HepG2 (cell line): ENCODE measurements around the gene BTD. TPM values are rescaled to one million over a fixed set of nuclear protein-coding genes. Genes with fewer than 3 reads are reported as not detected.

Experiments used
- ATAC-seq: fragments of 200-7000 bp; cut with Tn5 transposase; 3 replicates; pipeline ENCODE4 v1.9.1; 2020; ENCODE audit warnings: mild to moderate bottlenecking, moderate library complexity
- BruUV-seq: library from RNA; stranded (reverse); fragments of 400-500 nt; replicated peaks from 2 replicates; lab custom pipeline; 2021; lab: Mats Ljungman, UMichigan
- CTCF ChIA-PET: fragments of 300-600 bp; formaldehyde crosslinking; extraction: SDS; loops from one replicate; lab custom pipeline; 2021; ENCODE audit warnings: low total read pairs, inconsistent platforms, low intra/inter-chr PET ratio; lab: Yijun Ruan, JAX
- POLR2A ChIA-PET: fragments of 350-600 bp; sonication (Branson Sonifier 250); formaldehyde crosslinking; loops from one replicate; lab custom pipeline; 2020; ENCODE audit warnings: antibody characterized with exemption, inconsistent platforms; lab: Yijun Ruan, JAX
- DNase-seq: peaks from one replicate; pipeline ENCODE4 v3.0.0-alpha.2; 2015; ENCODE audit warnings: low spot score
- FAIRE-seq: peaks from 3 replicates; lab custom pipeline; 2011; peaks lifted over from hg19 to GRCh38; lab: Jason Lieb, UNC
- H2AFZ ChIP-seq: one replicate; pipeline ENCODE4 v1.6.1; 2011; ENCODE audit warnings: low read length, inconsistent platforms
- H3K27ac ChIP-seq: fragments of 300-600 bp; 3 replicates; pipeline ENCODE4 v1.8.0; 2011; ENCODE audit warnings: mixed run types, mild to moderate bottlenecking, mixed read lengths, low read length, inconsistent platforms; ENCODE audit not compliant: insufficient read depth; ENCODE audit errors: extremely low read length
- H3K27me3 ChIP-seq, 2 experiments: fragments of 200-600 bp in 1 of 2; 2 replicates in 1 of 2; 3 replicates in 1 of 2; pipeline versions ENCODE4 v1.6.0 to v1.8.0; 2011; ENCODE audit warnings: low read length in 2 of 2, mild to moderate bottlenecking in 2 of 2, moderate library complexity in 2 of 2, inconsistent platforms in 1 of 2; ENCODE audit not compliant: insufficient read depth in 2 of 2, control insufficient read depth in 1 of 2
- H3K36me3 ChIP-seq, 2 experiments: fragments of 200-600 bp in 1 of 2; replicated peaks in 1 of 2; 2 replicates in 1 of 2; 3 replicates in 1 of 2; pipeline versions ENCODE4 v1.5.1 to v1.8.0; 2011; ENCODE audit warnings: low read length in 2 of 2, inconsistent platforms in 1 of 2; ENCODE audit not compliant: insufficient read depth in 2 of 2, control insufficient read depth in 1 of 2
- H3K4me1 ChIP-seq: 2 replicates; pipeline ENCODE4 v1.5.1; 2012; ENCODE audit warnings: low read length, inconsistent platforms; ENCODE audit not compliant: insufficient read depth
- H3K4me2 ChIP-seq: 2 replicates; pipeline ENCODE4 v1.6.0; 2011; ENCODE audit warnings: low read depth, low read length, inconsistent platforms
- H3K4me3 ChIP-seq, 3 experiments: fragments of 200-600 bp in 1 of 3; sonication (generic), shearing (Covaris generic) in 1 of 3; replicated peaks in 1 of 3; 2 replicates each; pipeline ENCODE4 v1.5.1; 2011 to 2016; ENCODE audit warnings: low read length in 3 of 3, inconsistent platforms in 2 of 3, low read depth in 2 of 3, mild to moderate bottlenecking in 2 of 3, control low read depth in 1 of 3, mixed read lengths in 1 of 3; ENCODE audit not compliant: insufficient read depth in 1 of 3
- H3K79me2 ChIP-seq: one replicate; pipeline ENCODE4 v1.6.1; 2011; ENCODE audit warnings: low read length, inconsistent platforms; ENCODE audit not compliant: insufficient read depth
- H3K9ac ChIP-seq: 2 replicates; pipeline ENCODE4 v1.6.0; 2011; ENCODE audit warnings: mild to moderate bottlenecking, low read depth, low read length, inconsistent platforms; ENCODE audit not compliant: insufficient read depth
- H3K9me3 ChIP-seq: 2 replicates; pipeline ENCODE4 v1.5.1; 2012; ENCODE audit warnings: mild to moderate bottlenecking, low read length
- H4K20me1 ChIP-seq: 2 replicates; pipeline ENCODE4 v1.6.0; 2011; ENCODE audit warnings: inconsistent platforms, mild to moderate bottlenecking, low read length, moderate library complexity; ENCODE audit not compliant: insufficient read depth
- CTCF ChIP-seq: sonication (generic); formaldehyde crosslinking; IDR thresholded peaks from 2 replicates; pipeline ENCODE4 v1.5.0; 2020; ENCODE audit warnings: mild to moderate bottlenecking, missing genetic modification reagents, moderate library complexity
- FOSL2 ChIP-seq: sonication (generic); formaldehyde crosslinking; IDR thresholded peaks from 2 replicates; pipeline ENCODE4 v1.4.0; 2020; ENCODE audit warnings: missing genetic modification reagents
- KLF11 ChIP-seq: IDR thresholded peaks from 2 replicates; pipeline ENCODE4 v1.6.1; 2016; ENCODE audit warnings: missing compliant biosample characterization
- KLF15 ChIP-seq: sonication (generic); formaldehyde crosslinking; IDR thresholded peaks from 2 replicates; pipeline ENCODE4 v1.8.1; 2023; ENCODE audit warnings: borderline replicate concordance, mild to moderate bottlenecking, inconsistent platforms, missing genetic modification reagents, mixed read lengths
- MAFK ChIP-seq, 2 experiments: IDR thresholded peaks in 1 of 2; conservative IDR thresholded peaks in 1 of 2; 2 replicates each; pipeline ENCODE4 v1.6.1; 2011; ENCODE audit warnings: improper control_type of control experiment in 2 of 2, low read length in 2 of 2
- PAF1 ChIP-seq: IDR thresholded peaks from 2 replicates; pipeline ENCODE4 v1.6.1; 2016; ENCODE audit warnings: missing genetic modification reagents, missing compliant biosample characterization
- RAD21 ChIP-seq: fragments of 450-650 bp; formaldehyde crosslinking; IDR thresholded peaks from 2 replicates; pipeline ENCODE4 v1.5.0; 2020; ENCODE audit warnings: mild to moderate bottlenecking
- SNAPC4 ChIP-seq: sonication (generic); formaldehyde crosslinking; IDR thresholded peaks from 2 replicates; pipeline ENCODE4 v1.4.0; 2020; ENCODE audit warnings: mild to moderate bottlenecking, missing genetic modification reagents
- TEAD3 ChIP-seq: optimal IDR thresholded peaks from 2 replicates; pipeline ENCODE3; 2016; ENCODE audit warnings: borderline replicate concordance
- TFDP1 ChIP-seq: IDR thresholded peaks from 2 replicates; pipeline ENCODE4 v1.6.1; 2016; ENCODE audit warnings: missing compliant biosample characterization, missing genetic modification reagents, borderline replicate concordance
- ZKSCAN8 ChIP-seq: IDR thresholded peaks from 2 replicates; pipeline ENCODE4 v1.6.1; 2016; ENCODE audit warnings: borderline replicate concordance, missing genetic modification reagents, missing compliant biosample characterization
- WGBS: methylation state at CpG from one replicate; pipeline ENCODE4 v1.1.6; 2017; ENCODE audit warnings: low lambda C conversion rate; 5-methylcytosine and 5-hydroxymethylcytosine counted together
- in situ Hi-C: cut with HindIII; loops from 2 replicates; pipeline ENCODE4 v1.10.0; 2017; ENCODE audit warnings: low pct_unique_long_range_greater_than_20kb; ENCODE audit not compliant: extremely low pct_ligation_motif_present
- intact Hi-C: fragments of 100-400 bp; cut with micrococcal nuclease; formaldehyde crosslinking; loops from one replicate; pipeline ENCODE4 v1.10.0; 2022; ENCODE audit not compliant: unreplicated experiment
- polyA plus RNA-seq, 8 experiments: library from polyadenylated mRNA; depleted of rRNA in 3 of 8; stranded (reverse) in 7 of 8; unstranded in 1 of 8; fragments of >200 nt; fragmentation: Illumina TruSeq in 4 of 8; extraction: Trizol in 4 of 8; gene quantifications; 2 replicates each; pipeline versions ENCODE4 v1.2.1 to v1.2.3, GENCODE V29; 2011 to 2016; ENCODE audit warnings: low read depth in 4 of 8, missing spikeins in 1 of 8, mixed read lengths in 1 of 8; ENCODE audit not compliant: insufficient read depth in 1 of 8
- total RNA-seq, 5 experiments: library from RNA; depleted of rRNA; stranded (reverse); fragments of >200 nt; fragmentation: Illumina TruSeq; extraction: Trizol; gene quantifications; 2 replicates each; pipeline ENCODE4 v1.2.3, GENCODE V29; 2016; ENCODE audit warnings: low read depth in 1 of 5
- TF ChIP-seq, protein P1 (sequence below): sonication (generic); formaldehyde crosslinking; IDR thresholded peaks from 2 replicates; pipeline ENCODE4 v1.4.0; 2020; ENCODE audit warnings: low read depth, missing genetic modification reagents

Gene BTD
- total and polyA plus RNA-seq, 2 of the 13 experiments (the other 11 are each of a cell fraction or from before 2014, with no cell fraction given), result 15.7 to 35.5 TPM

- Histone ChIP-seq H3K36me3 (peaks cover under 1 to 10% of the 10 kb centered on the region in 2 experiments; a peak in 3 of 5 replicates), H3K9ac (no peak overlapping the region), H3K27me3 (no peaks in the 10 kb centered on the region), H3K9me3 (no peaks in the 10 kb centered on the region), H3K27ac (peak overlapping the region; percentile 32), H3K4me1 (peaks cover 27% of the 10 kb centered on the region), H3K4me2 (peak overlapping the region; percentile 21; the same call in 1 of the 2 replicates), H4K20me1 (no peaks in the 10 kb centered on the region), H2AFZ (no peak overlapping the region), H3K79me2 (no peaks in the 10 kb centered on the region), H3K4me3 (no peak overlapping the region)
- 0% methylated on average over 3 of the region's 3 CpGs for WGBS
- no peak for FAIRE-seq
- CTCF ChIA-PET, result interaction anchor here (0.7 to 1.7 kb wide), 3 partner anchors 31 to 290 kb away, joined by 3 to 5 read pairs (median 4); no protein-coding TSS in a partner anchor
- no TSS peak for BruUV-seq
- POLR2A ChIA-PET, result no interaction called here
- intact Hi-C loops (loop anchor here (1.0 to 10.0 kb wide), 4 partner anchors 31 to 353 kb away; partner anchors contain the start of genes CAPN7, EAF1 and METTL6), in situ Hi-C loops (loop anchor here (5.0 kb wide), 1 partner anchor 130 kb away; the partner anchor contains the start of genes EAF1 and METTL6)
- ATAC-seq, result peak; percentile 86
- DNase-seq, result peak; percentile 75
- TF ChIP-seq PAF1 (no peak), SNAPC4 (no peak), RAD21 (CRISPR knock-in tag) (peak; percentile 37), KLF11 (CRISPR knock-in tag) (no peak), KLF15 (CRISPR knock-in tag) (no peak), FOSL2 (CRISPR knock-in tag) (no peak), ZKSCAN8 (CRISPR knock-in tag) (no peak), MAFK (conservative IDR thresholded peaks at IDR 0.05 in 1 of 2, IDR thresholded peaks at IDR 0.05 in 1 of 2; ENCODE audit: low read length in 2 of 2) (peak; percentile 26 to 68; a peak in 3 of 4 replicates), TFDP1 (CRISPR knock-in tag) (no peak), CTCF (CRISPR knock-in tag) (peak; percentile 67), TEAD3 (CRISPR knock-in tag) (peak; percentile 14)
- TF ChIP-seq, protein P1, sequence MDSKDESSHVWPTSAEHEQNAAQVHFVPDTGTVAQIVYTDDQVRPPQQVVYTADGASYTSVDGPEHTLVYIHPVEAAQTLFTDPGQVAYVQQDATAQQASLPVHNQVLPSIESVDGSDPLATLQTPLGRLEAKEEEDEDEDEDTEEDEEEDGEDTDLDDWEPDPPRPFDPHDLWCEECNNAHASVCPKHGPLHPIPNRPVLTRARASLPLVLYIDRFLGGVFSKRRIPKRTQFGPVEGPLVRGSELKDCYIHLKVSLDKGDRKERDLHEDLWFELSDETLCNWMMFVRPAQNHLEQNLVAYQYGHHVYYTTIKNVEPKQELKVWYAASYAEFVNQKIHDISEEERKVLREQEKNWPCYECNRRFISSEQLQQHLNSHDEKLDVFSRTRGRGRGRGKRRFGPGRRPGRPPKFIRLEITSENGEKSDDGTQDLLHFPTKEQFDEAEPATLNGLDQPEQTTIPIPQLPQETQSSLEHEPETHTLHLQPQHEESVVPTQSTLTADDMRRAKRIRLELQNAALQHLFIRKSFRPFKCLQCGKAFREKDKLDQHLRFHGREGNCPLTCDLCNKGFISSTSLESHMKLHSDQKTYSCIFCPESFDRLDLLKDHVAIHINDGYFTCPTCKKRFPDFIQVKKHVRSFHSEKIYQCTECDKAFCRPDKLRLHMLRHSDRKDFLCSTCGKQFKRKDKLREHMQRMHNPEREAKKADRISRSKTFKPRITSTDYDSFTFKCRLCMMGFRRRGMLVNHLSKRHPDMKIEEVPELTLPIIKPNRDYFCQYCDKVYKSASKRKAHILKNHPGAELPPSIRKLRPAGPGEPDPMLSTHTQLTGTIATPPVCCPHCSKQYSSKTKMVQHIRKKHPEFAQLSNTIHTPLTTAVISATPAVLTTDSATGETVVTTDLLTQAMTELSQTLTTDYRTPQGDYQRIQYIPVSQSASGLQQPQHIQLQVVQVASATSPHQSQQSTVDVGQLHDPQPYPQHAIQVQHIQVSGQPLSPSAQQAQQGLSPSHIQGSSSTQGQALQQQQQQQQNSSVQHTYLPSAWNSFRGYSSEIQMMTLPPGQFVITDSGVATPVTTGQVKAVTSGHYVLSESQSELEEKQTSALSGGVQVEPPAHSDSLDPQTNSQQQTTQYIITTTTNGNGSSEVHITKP (CRISPR knock-in tag), result no peak
Measured at GRCh38 chr3:15557511-15557946, 44.0 kb upstream of the BTD start.
